Measurements from ENCODE around the gene CHRM5.

Gene CHRM5

DNA sequence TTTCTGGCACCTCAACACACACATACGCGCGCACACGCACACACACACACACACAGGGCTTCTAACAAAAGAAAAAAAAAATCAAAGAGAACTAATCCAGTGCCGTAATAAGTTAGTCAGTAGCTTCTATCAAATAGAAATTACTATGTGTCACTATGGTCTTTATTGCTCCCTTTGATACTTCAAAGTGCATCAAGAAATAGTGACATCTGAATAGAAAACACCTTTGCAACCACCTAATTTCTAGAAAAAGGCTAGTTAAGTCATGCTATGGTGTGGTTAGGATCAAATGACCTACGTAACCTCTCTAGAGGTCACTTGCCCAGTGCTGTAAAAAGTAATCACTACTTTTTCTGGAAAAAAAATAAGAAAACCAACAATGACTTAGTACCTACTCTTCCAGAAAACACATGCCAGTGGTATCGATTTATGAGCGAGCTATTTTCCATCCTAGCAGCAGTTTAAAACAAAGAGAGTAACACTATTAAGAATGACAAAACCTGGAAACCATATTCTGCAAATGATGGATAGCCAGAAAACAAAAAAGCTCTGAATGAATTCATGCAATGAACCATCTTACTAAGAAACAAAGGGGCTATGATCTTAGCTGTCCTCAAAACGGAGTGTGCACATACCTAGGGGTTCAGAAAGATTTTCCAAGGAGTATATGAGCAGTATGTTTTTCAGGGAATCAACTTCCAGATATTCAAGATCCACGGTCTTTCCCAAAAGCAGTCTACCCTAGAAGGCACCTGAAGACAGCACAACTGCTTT, 63.9 kb downstream of the CHRM5 start:
- TF ChIP-seq, protein P1, sequence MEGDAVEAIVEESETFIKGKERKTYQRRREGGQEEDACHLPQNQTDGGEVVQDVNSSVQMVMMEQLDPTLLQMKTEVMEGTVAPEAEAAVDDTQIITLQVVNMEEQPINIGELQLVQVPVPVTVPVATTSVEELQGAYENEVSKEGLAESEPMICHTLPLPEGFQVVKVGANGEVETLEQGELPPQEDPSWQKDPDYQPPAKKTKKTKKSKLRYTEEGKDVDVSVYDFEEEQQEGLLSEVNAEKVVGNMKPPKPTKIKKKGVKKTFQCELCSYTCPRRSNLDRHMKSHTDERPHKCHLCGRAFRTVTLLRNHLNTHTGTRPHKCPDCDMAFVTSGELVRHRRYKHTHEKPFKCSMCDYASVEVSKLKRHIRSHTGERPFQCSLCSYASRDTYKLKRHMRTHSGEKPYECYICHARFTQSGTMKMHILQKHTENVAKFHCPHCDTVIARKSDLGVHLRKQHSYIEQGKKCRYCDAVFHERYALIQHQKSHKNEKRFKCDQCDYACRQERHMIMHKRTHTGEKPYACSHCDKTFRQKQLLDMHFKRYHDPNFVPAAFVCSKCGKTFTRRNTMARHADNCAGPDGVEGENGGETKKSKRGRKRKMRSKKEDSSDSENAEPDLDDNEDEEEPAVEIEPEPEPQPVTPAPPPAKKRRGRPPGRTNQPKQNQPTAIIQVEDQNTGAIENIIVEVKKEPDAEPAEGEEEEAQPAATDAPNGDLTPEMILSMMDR (IDR thresholded peaks at IDR 0.05), result no peak

- TF ChIP-seq, protein P1 (IDR thresholded peaks at IDR 0.05), result no peak
These were observed 70.0 kb downstream of the CHRM5 start for GRCh38 chr15:34038023-34038870.

GRCh38 chr15:34038871-34039789, 70.8 kb downstream of the CHRM5 start, which contains the start of gene AVEN:
Gene AVEN (minus strand): TSS chr15:34039204. CDS start chr15:34039046, 158 bp downstream.
- TF ChIP-seq, protein P1 (IDR thresholded peaks at IDR 0.05), result no peak

- TF ChIP-seq, protein P1 (IDR thresholded peaks at IDR 0.05), result no peak
These were observed 71.5 kb downstream of the CHRM5 start for GRCh38 chr15:34039790-34040113.

DNA sequence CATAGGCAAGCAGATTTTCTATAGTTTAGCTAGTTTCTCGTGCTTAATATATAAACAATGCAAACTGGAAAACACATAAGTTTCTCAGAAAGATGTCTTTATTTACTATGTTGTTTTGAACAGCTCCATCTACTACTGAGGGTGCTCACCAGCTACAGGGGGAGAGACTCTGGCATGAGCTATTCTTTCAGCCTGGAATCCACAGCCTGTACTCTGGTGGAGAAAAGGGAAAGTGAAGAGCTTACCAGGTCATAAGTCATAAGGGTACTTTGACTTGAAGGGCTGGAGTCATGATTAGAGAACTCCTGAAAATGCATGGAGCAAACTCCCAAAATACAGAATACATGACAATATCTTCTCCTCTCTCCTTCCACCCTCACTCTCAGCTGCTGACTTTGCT, 75.1 kb downstream of the CHRM5 start:
- TF ChIP-seq, protein P1 (IDR thresholded peaks at IDR 0.05), result no peak

DNA sequence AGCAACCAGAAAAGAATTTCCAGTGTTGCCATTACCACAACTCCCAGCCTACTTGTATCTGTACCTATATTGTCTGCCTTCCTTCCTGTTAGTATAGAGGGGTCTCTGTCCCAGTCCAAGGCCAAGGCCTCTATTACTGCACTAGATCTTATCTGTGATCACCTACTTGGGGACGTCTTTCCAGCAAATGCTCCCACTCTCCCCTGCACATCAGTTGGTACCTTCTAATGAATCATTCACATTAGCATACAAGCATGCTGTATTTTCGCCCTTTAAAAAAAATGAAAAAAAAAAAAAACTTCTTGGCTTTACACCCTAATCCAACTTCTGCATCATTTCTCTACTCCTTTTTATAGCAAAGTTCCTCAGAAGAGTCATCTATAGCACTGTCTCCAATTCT, 75.5 kb downstream of the CHRM5 start:
- TF ChIP-seq, protein P1 (IDR thresholded peaks at IDR 0.05), result no peak

All from LNCAP (cell line).